H9 (cell line): Measurements from ENCODE around the gene ERI3. TPM values are rescaled to one million over a fixed set of nuclear protein-coding genes. Genes with fewer than 3 reads are reported as not detected.

Source experiments
- DNase-seq: peaks from one replicate; pipeline ENCODE4 v3.0.0-alpha.2; 2017
- H2AFZ ChIP-seq: one replicate; pipeline ENCODE4 v1.6.1; 2013; ENCODE audit warnings: mild to moderate bottlenecking, low read length, control low read depth, moderate library complexity
- H2AK5ac ChIP-seq: 2 replicates; pipeline ENCODE4 v1.6.1; 2013; ENCODE audit warnings: low read length, control low read depth, mixed read lengths; ENCODE audit not compliant: insufficient read length
- H2BK120ac ChIP-seq: one replicate; pipeline ENCODE4 v1.6.1; 2013; ENCODE audit warnings: low read depth, mild to moderate bottlenecking, low read length, control low read depth, inconsistent platforms; ENCODE audit not compliant: poor library complexity, severe bottlenecking
- H2BK12ac ChIP-seq: 2 replicates; pipeline ENCODE4 v1.6.1; 2013; ENCODE audit warnings: low read length, control low read depth, mixed read lengths, low read depth; ENCODE audit not compliant: insufficient read length
- H2BK15ac ChIP-seq: 2 replicates; pipeline ENCODE4 v1.6.1; 2013; ENCODE audit warnings: low read depth, low read length, control low read depth
- H2BK20ac ChIP-seq: one replicate; pipeline ENCODE4 v1.6.1; 2013; ENCODE audit warnings: low read depth, mild to moderate bottlenecking, low read length, control low read depth, inconsistent platforms; ENCODE audit not compliant: poor library complexity, severe bottlenecking
- H2BK5ac ChIP-seq: 2 replicates; pipeline ENCODE4 v1.6.1; 2013; ENCODE audit warnings: low read length, control low read depth, mixed read lengths; ENCODE audit not compliant: insufficient read length
- H3K14ac ChIP-seq: 2 replicates; pipeline ENCODE4 v1.6.1; 2013; ENCODE audit warnings: low read length, control low read depth; ENCODE audit not compliant: insufficient read depth
- H3K18ac ChIP-seq: 2 replicates; pipeline ENCODE4 v1.6.1; 2013; ENCODE audit warnings: low read depth, mild to moderate bottlenecking, mixed read lengths, low read length, control low read depth; ENCODE audit not compliant: insufficient read length
- H3K23ac ChIP-seq: 2 replicates; pipeline ENCODE4 v1.6.1; 2013; ENCODE audit warnings: low read length, control low read depth, mixed read lengths, low read depth; ENCODE audit not compliant: insufficient read length
- H3K23me2 ChIP-seq: 2 replicates; pipeline ENCODE4 v1.6.1; 2013; ENCODE audit warnings: low read depth, mild to moderate bottlenecking, mixed read lengths, low read length, control low read depth; ENCODE audit not compliant: insufficient read length, poor library complexity, severe bottlenecking
- H3K27ac ChIP-seq: 2 replicates; pipeline ENCODE4 v1.5.1; 2013; ENCODE audit warnings: low read length, control low read depth, mixed read lengths, low read depth; ENCODE audit not compliant: insufficient read length
- H3K27me3 ChIP-seq: 2 replicates; pipeline ENCODE4 v1.6.1; 2013; ENCODE audit warnings: low read length, control low read depth, inconsistent platforms; ENCODE audit not compliant: insufficient read depth
- H3K4ac ChIP-seq: 2 replicates; pipeline ENCODE4 v1.6.1; 2013; ENCODE audit warnings: low read depth, mild to moderate bottlenecking, control low read depth, inconsistent platforms, low read length, moderate library complexity
- H3K4me1 ChIP-seq: 2 replicates; pipeline ENCODE4 v1.6.1; 2013; ENCODE audit warnings: low read length, control low read depth, inconsistent platforms; ENCODE audit not compliant: insufficient read depth
- H3K4me2 ChIP-seq: 2 replicates; pipeline ENCODE4 v1.6.1; 2013; ENCODE audit warnings: low read length, control low read depth, mixed read lengths; ENCODE audit not compliant: insufficient read length, insufficient read depth
- H3K56ac ChIP-seq: 2 replicates; pipeline ENCODE4 v1.6.1; 2013; ENCODE audit warnings: low read depth, mild to moderate bottlenecking, mixed read lengths, low read length, control low read depth; ENCODE audit not compliant: insufficient read length
- H3K79me1 ChIP-seq: 2 replicates; pipeline ENCODE4 v1.6.1; 2013; ENCODE audit warnings: low read depth, mild to moderate bottlenecking, moderate library complexity, low read length, control low read depth, inconsistent platforms; ENCODE audit not compliant: insufficient read depth, poor library complexity, severe bottlenecking
- H3K79me2 ChIP-seq: 2 replicates; pipeline ENCODE4 v1.6.1; 2013; ENCODE audit warnings: low read length, control low read depth, inconsistent platforms; ENCODE audit not compliant: insufficient read depth
- H3K9ac ChIP-seq: 2 replicates; pipeline ENCODE4 v1.6.1; 2013; ENCODE audit warnings: low read length, control low read depth, mixed read lengths; ENCODE audit not compliant: insufficient read length; ENCODE audit errors: extremely low read depth
- H3K9me3 ChIP-seq: one replicate; pipeline ENCODE4 v1.6.1; 2013; ENCODE audit warnings: low read depth, low read length, inconsistent platforms; ENCODE audit not compliant: control insufficient read depth
- H3T11ph ChIP-seq: one replicate; pipeline ENCODE4 v1.6.1; 2013; ENCODE audit warnings: mild to moderate bottlenecking, low read length, control low read depth, inconsistent platforms
- H4K20me1 ChIP-seq: one replicate; pipeline ENCODE4 v1.6.1; 2013; ENCODE audit not compliant: control insufficient read depth, insufficient read length, insufficient read depth
- H4K5ac ChIP-seq: 2 replicates; pipeline ENCODE4 v1.6.1; 2013; ENCODE audit warnings: low read depth, mild to moderate bottlenecking, mixed read lengths, low read length, control low read depth; ENCODE audit not compliant: insufficient read length
- H4K8ac ChIP-seq: replicated peaks from 2 replicates; pipeline ENCODE4 v1.6.1; 2013; ENCODE audit warnings: low read length, control low read depth, mixed read lengths, low read depth; ENCODE audit not compliant: insufficient read length
- H4K91ac ChIP-seq: 2 replicates; pipeline ENCODE4 v1.6.1; 2013; ENCODE audit warnings: low read depth, mild to moderate bottlenecking, moderate library complexity, mixed read lengths, low read length, control low read depth; ENCODE audit not compliant: insufficient read length
- H3K27ac Mint-ChIP-seq, 3 experiments: 2 replicates in 2 of 3; 3 replicates in 1 of 3; pipeline ENCODE4 v1.8.0; 2020 to 2021; ENCODE audit warnings: mixed read lengths in 3 of 3, mild to moderate bottlenecking in 1 of 3, moderate library complexity in 1 of 3
- H3K27me3 Mint-ChIP-seq: 2 replicates; pipeline ENCODE4 v1.8.0; 2021; ENCODE audit warnings: low read depth, mild to moderate bottlenecking, moderate library complexity, mixed read lengths
- H3K36me3 Mint-ChIP-seq, 3 experiments: 2 replicates in 2 of 3; 3 replicates in 1 of 3; pipeline ENCODE4 v1.8.0; 2020 to 2021; ENCODE audit warnings: low read depth in 3 of 3, mixed read lengths in 3 of 3; ENCODE audit not compliant: insufficient read depth in 1 of 3
- H3K4me1 Mint-ChIP-seq, 2 experiments: 2 replicates each; pipeline ENCODE4 v1.8.0; 2020; ENCODE audit warnings: mixed read lengths in 2 of 2
- H3K4me3 Mint-ChIP-seq, 2 experiments: 2 replicates in 1 of 2; 3 replicates in 1 of 2; pipeline ENCODE4 v1.8.0; 2020 to 2021; ENCODE audit warnings: mild to moderate bottlenecking in 2 of 2, mixed read lengths in 2 of 2, moderate library complexity in 1 of 2
- H3K9me3 Mint-ChIP-seq, 2 experiments: 2 replicates in 1 of 2; 3 replicates in 1 of 2; pipeline ENCODE4 v1.8.0; 2020; ENCODE audit warnings: mild to moderate bottlenecking in 2 of 2, mixed read lengths in 2 of 2, moderate library complexity in 1 of 2
- CTCF ChIP-seq: fragments of 200-600 bp; sonication (generic); conservative IDR thresholded peaks from 3 replicates; pipeline ENCODE4 v1.8.0; 2021; ENCODE audit warnings: antibody characterized with exemption, mild to moderate bottlenecking
- WGBS: extraction: QIAGEN DNeasy Blood & Tissue Kit; methylation state at CpG from one replicate; pipeline ENCODE4 v1.1.7; 2013; ENCODE audit warnings: missing lambda C conversion rate, low lambda C conversion rate, mixed read lengths; ENCODE audit not compliant: insufficient read length; ENCODE audit errors: extremely low coverage; 5-methylcytosine and 5-hydroxymethylcytosine counted together
- total RNA-seq: library from RNA; stranded (reverse); gene quantifications from 2 replicates; pipeline ENCODE4 v1.2.1, GENCODE V29; 2021

The ERI3 gene
- total RNA-seq, 1 experiment from 2014 or later, result 61.6 TPM

- no peaks in the 10 kb centered on the region for H3K79me2 ChIP-seq
- H3K79me1 ChIP-seq, result no peaks in the 10 kb centered on the region
- H3K4me2 ChIP-seq, result no peak overlapping the region
- H3K18ac ChIP-seq, result no peak overlapping the region
- H2AFZ ChIP-seq, result no peak overlapping the region
- DNase-seq, result no peak
- Mint-ChIP-seq H3K4me3 (no peak overlapping the region), H3K36me3 (no peaks in the 10 kb centered on the region), H3K27ac (no peak overlapping the region), H3K27me3 (peaks cover 10% of the 10 kb centered on the region; the same call in 1 of the 2 replicates), H3K9me3 (no peaks in the 10 kb centered on the region), H3K4me1 (peaks cover 2 to 3% of the 10 kb centered on the region in 2 experiments; a peak in 2 of 4 replicates)
- H3K14ac ChIP-seq, result no peak overlapping the region
- no peak overlapping the region for H2BK5ac ChIP-seq
- no peaks in the 10 kb centered on the region for H4K20me1 ChIP-seq
- H3K4ac ChIP-seq, result no peak overlapping the region
- no peak overlapping the region for H3K56ac ChIP-seq
- H2BK120ac ChIP-seq, result no peak overlapping the region
- no peak overlapping the region for H3K9ac ChIP-seq
- H4K8ac ChIP-seq, result no peak overlapping the region
- no peak for TF ChIP-seq CTCF
- no peak overlapping the region for H2BK15ac ChIP-seq
- H3K27ac ChIP-seq, result no peak overlapping the region
- no peak overlapping the region for H3T11ph ChIP-seq
- H4K5ac ChIP-seq, result no peak overlapping the region
- no peak overlapping the region for H2BK12ac ChIP-seq
- H4K91ac ChIP-seq, result no peak overlapping the region
- H3K23ac ChIP-seq, result no peak overlapping the region
- H3K27me3 ChIP-seq, result no peaks in the 10 kb centered on the region; the same call in 1 of the 2 replicates
- H3K4me1 ChIP-seq, result no peaks in the 10 kb centered on the region
- H3K9me3 ChIP-seq, result no peaks in the 10 kb centered on the region
- no peaks in the 10 kb centered on the region for H3K23me2 ChIP-seq
- no peak overlapping the region for H2AK5ac ChIP-seq
- H2BK20ac ChIP-seq, result no peak overlapping the region
- no CpG with 5 or more reads among the region's 2 CpGs for WGBS
Observed at GRCh38 chr1:44388551-44388950, 33.5 kb upstream of the ERI3 start.
